Endothelial cell of umbilical vein (primary cell): ENCODE results near the gene NECTIN4.

Experiments used
- EZH2 ChIP-seq: IDR thresholded peaks from 2 replicates; pipeline ENCODE4 v1.6.1; 2012; ENCODE audit warnings: borderline replicate concordance, low read depth, mild to moderate bottlenecking, moderate library complexity, low read length, inconsistent platforms; ENCODE audit not compliant: severe bottlenecking
- JUN ChIP-seq: IDR thresholded peaks from 2 replicates; pipeline ENCODE4 v1.6.1; 2011; ENCODE audit warnings: borderline replicate concordance, low read depth; ENCODE audit not compliant: insufficient read length, insufficient read depth
- MYC ChIP-seq: IDR thresholded peaks from one replicate; pipeline ENCODE4 v1.6.1; 2011; ENCODE audit warnings: mild to moderate bottlenecking, low read depth, low read length
- POLR2A ChIP-seq: IDR thresholded peaks from 2 replicates; pipeline ENCODE4 v1.6.1; 2012; ENCODE audit warnings: low read depth, mild to moderate bottlenecking, control low read depth, low read length
- TF ChIP-seq, protein P1 (sequence below), 2 donors: IDR thresholded peaks; 1 replicate in 1 of 2; 2 replicates in 1 of 2; pipeline ENCODE4 v1.5.1; 2011; ENCODE audit warnings: low read length in 2 of 2, mild to moderate bottlenecking in 2 of 2, moderate library complexity in 2 of 2, control low read depth in 1 of 2, inconsistent platforms in 1 of 2, low read depth in 1 of 2; ENCODE audit not compliant: insufficient read depth in 1 of 2; ENCODE audit errors: extremely low read depth in 1 of 2
- TF ChIP-seq, protein P2 (sequence below): IDR thresholded peaks from 2 replicates; pipeline ENCODE4 v1.6.1; 2011; ENCODE audit not compliant: insufficient read depth, insufficient read length

DNA sequence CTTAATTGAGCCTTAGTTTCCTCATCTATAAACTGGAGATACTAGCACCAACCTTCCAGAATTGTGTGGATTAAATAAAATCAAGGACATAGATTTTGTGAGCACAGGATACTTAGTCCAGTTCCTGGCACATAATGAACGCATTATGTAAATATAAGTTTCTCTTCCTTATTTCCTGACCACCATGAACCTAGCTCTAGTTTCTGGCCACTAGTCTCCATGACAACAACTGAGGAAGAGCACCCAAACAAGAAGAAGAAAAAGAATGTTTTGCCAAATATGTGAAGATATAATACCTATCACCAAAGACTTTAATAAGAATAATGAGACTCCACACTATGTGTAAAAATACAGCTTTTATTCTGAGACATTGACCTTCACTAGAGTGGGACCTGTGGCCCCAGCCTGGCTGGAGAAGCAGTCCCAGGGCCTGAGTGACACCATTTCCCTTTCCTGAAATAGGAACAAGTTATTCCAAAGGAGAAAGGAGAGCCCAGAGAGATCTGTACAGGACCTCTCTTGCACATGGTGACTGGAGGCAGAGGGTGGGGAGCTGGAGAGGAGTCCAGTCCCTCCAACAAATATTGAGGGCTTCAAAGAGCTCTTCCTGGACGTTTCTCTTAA lies 42.6 kb downstream of the NECTIN4 start:
- peak; percentile 21 for TF ChIP-seq EZH2
- TF ChIP-seq, protein P1, sequence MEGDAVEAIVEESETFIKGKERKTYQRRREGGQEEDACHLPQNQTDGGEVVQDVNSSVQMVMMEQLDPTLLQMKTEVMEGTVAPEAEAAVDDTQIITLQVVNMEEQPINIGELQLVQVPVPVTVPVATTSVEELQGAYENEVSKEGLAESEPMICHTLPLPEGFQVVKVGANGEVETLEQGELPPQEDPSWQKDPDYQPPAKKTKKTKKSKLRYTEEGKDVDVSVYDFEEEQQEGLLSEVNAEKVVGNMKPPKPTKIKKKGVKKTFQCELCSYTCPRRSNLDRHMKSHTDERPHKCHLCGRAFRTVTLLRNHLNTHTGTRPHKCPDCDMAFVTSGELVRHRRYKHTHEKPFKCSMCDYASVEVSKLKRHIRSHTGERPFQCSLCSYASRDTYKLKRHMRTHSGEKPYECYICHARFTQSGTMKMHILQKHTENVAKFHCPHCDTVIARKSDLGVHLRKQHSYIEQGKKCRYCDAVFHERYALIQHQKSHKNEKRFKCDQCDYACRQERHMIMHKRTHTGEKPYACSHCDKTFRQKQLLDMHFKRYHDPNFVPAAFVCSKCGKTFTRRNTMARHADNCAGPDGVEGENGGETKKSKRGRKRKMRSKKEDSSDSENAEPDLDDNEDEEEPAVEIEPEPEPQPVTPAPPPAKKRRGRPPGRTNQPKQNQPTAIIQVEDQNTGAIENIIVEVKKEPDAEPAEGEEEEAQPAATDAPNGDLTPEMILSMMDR (IDR thresholded peaks at IDR 0.05; ENCODE audit: extremely low read depth in 1 of 2, insufficient read depth in 1 of 2, low read depth in 1 of 2, low read length in 2 of 2) = no peak
- TF ChIP-seq POLR2A = no peak
- TF ChIP-seq, protein P2, sequence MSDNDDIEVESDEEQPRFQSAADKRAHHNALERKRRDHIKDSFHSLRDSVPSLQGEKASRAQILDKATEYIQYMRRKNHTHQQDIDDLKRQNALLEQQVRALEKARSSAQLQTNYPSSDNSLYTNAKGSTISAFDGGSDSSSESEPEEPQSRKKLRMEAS = no peak
- no peak for TF ChIP-seq JUN
- TF ChIP-seq MYC = no peak
